NAMALWA (cell line): ENCODE data around the gene PCDHGA12.
A peak's percentile ranks its signal among the peaks of the same experiment; 100 is the strongest.
"Not testable (repeated sequence)": the region's sequence is repeated elsewhere in the genome, so short reads cannot be mapped to it uniquely, and the experiment has no call there.

Source experiments
- DNase-seq: peaks from one replicate; pipeline ENCODE4 v3.0.0-alpha.2; 2015; ENCODE audit warnings: low spot score

Gene PCDHGA12

GRCh38 chr5:141430332-141431113, at the start of gene PCDHGA12:
Gene PCDHGA12, plus strand, starts transcription at chr5:141430507. Its CDS starts 253 bp downstream, at chr5:141430760.
- DNase-seq, result peak; percentile 81

- DNase-seq, result no peak
These were observed 47.6 kb upstream of the PCDHGA12 start, which contains the start of gene PCDHGA7 for GRCh38 chr5:141382469-141383294. Gene PCDHGA7, plus strand, starts transcription at chr5:141382742. Its CDS starts 158 bp downstream, at chr5:141382900.

- no peak for DNase-seq
These were observed 47.0 kb upstream of the PCDHGA12 start for GRCh38 chr5:141383345-141383744.

GRCh38 chr5:141384471-141385267, 45.6 kb upstream of the PCDHGA12 start:
- DNase-seq, result no peak

GRCh38 chr5:141387557-141388311, 42.6 kb upstream of the PCDHGA12 start, which contains the start of gene PCDHGB4:
Gene PCDHGB4, plus strand, starts transcription at chr5:141387698. Its CDS starts 187 bp downstream, at chr5:141387885.
- DNase-seq, result not testable (repeated sequence)

GRCh38 chr5:141388661-141389060, 41.6 kb upstream of the PCDHGA12 start:
- no peak for DNase-seq

GRCh38 chr5:141389153-141390042, 40.9 kb upstream of the PCDHGA12 start:
- DNase-seq, result no peak

GRCh38 chr5:141392429-141393198, 37.7 kb upstream of the PCDHGA12 start, which contains the start of gene PCDHGA8:
Gene PCDHGA8, plus strand, starts transcription at chr5:141392633. Its CDS starts 181 bp downstream, at chr5:141392814.
- DNase-seq, result no peak

- DNase-seq, result no peak
These were observed 37.0 kb upstream of the PCDHGA12 start for GRCh38 chr5:141393267-141393666.

- DNase-seq, result not testable (repeated sequence)
These were observed 35.7 kb upstream of the PCDHGA12 start for GRCh38 chr5:141394401-141395187.

GRCh38 chr5:141397756-141398551, 32.4 kb upstream of the PCDHGA12 start, which contains the start of gene PCDHGB5:
Gene PCDHGB5, plus strand, starts transcription at chr5:141397947. Its CDS starts 181 bp downstream, at chr5:141398128.
- DNase-seq, result peak; percentile 56

- no peak for DNase-seq
These were observed 31.7 kb upstream of the PCDHGA12 start for GRCh38 chr5:141398608-141399007.

GRCh38 chr5:141399555-141400258, 30.6 kb upstream of the PCDHGA12 start:
- no peak for DNase-seq

- peak; percentile 53 for DNase-seq
These were observed 27.6 kb upstream of the PCDHGA12 start, which contains the start of gene PCDHGA9 for GRCh38 chr5:141402553-141403243. Gene PCDHGA9, plus strand, starts transcription at chr5:141402778. Its CDS starts 175 bp downstream, at chr5:141402953.

GRCh38 chr5:141403387-141403786, 26.9 kb upstream of the PCDHGA12 start:
- DNase-seq, result no peak
